Measurements from ENCODE around the gene PTTG1IP.

DNA sequence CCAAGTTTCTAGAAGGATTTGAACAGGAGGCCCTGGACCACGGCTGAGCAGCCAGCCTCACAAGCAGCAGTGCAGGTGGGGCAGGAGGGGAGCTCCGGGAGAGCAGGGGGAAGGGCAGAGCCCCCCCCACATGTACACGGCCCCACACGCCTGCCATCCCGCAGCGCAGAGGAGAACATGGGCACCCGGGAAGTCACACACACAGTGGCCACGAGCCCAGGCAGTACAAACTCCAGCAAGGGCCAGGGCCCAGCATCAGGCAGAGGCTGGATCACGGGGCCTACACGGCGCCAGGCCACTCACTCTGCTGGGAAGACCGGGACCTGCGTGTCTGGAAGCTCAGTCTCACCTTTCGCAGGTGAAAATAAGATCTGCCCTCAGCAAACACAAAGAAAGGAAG lies 60.9 kb downstream of the PTTG1IP start:
- TF ChIP-seq, protein P1, sequence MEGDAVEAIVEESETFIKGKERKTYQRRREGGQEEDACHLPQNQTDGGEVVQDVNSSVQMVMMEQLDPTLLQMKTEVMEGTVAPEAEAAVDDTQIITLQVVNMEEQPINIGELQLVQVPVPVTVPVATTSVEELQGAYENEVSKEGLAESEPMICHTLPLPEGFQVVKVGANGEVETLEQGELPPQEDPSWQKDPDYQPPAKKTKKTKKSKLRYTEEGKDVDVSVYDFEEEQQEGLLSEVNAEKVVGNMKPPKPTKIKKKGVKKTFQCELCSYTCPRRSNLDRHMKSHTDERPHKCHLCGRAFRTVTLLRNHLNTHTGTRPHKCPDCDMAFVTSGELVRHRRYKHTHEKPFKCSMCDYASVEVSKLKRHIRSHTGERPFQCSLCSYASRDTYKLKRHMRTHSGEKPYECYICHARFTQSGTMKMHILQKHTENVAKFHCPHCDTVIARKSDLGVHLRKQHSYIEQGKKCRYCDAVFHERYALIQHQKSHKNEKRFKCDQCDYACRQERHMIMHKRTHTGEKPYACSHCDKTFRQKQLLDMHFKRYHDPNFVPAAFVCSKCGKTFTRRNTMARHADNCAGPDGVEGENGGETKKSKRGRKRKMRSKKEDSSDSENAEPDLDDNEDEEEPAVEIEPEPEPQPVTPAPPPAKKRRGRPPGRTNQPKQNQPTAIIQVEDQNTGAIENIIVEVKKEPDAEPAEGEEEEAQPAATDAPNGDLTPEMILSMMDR (IDR thresholded peaks at IDR 0.05; ENCODE audit: low read length), result no peak
- no peak for TF ChIP-seq EZH2 (IDR thresholded peaks at IDR 0.05; ENCODE audit: borderline replicate concordance, low read length)

All from OCI-LY1 (cell line).